ENCODE data around the gene YAF2.

DNA sequence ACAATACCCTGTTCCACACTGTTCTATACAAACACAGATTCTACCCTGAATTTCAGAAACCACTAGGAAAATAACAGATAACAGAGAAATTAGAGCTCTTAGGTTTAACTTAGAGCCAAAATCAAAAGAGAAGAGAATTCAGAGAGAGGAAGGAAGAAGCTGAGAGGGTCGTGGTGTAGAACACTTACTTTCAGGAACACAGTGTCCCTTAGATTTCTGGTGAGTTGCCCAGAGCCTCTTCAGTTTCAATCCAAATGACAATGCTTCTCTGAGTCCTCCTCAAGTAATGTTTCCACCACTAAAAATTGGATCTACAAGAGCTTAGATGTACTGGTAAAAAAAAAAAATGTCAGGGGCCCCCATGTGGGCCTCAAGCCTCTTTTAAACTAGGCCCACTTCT is 2.6 kb downstream of the YAF2 start:
- TF ChIP-seq CTCF (IDR thresholded peaks at IDR 0.05) = no peak
- no peak for TF ChIP-seq POLR2A (IDR thresholded peaks at IDR 0.05)
